Activated T-helper 1 cell treated with anti-CD3 and anti-CD28 coated beads, Interleukin-2, amount 50 U/mL, for 16 hours (primary cell): ENCODE data around the gene MGAT4C.
"Not testable (repeated sequence)": the region's sequence is repeated elsewhere in the genome, so short reads cannot be mapped to it uniquely, and the experiment has no call there.

Experiments used
- DNase-seq, 2 donors: peaks; one replicate each; pipeline ENCODE4 v3.0.0-alpha.2; 2020; ENCODE audit warnings: low read depth in 1 of 2, low spot score in 1 of 2

The MGAT4C gene

DNA sequence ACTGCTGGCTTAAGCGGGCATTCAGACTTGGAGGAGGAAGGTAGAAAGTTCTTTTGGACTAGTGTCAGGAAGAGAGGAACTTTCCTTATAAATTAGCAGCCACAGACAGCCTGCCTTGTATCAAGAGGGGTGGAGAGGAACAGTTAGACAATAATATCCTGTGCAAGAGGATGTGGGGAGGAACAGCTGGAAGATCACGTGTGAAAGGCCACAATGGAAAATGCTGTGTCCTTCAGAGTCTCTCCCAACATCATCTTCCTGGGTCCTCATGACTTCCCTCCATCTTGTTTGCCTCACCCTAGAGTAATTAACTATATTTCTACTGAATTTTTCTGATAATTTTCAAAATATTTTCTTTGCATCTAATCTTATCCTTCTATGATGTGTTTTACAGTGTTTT lies 117.4 kb downstream of the MGAT4C start:
- DNase-seq, result no peak

DNA sequence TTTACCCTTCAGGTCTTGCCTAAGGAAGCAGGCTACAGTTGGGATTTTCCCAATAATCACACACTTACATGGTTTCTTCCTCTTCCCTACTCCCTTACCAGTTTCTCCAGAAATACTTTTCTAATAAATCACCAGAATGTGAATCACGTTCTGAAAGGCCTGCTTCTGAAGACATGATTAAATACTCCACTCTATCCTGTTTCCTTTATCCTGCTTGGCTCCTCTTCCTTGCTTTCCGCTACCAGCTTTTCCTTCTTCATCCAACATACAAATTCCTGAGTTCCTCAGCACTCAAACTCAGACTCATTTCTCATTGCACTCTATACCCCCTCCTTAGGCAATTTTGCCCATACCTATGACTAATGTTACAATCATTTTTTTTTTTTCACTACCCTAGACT lies 118.3 kb downstream of the MGAT4C start:
- no peak for DNase-seq

- no peak for DNase-seq
These were observed 121.6 kb downstream of the MGAT4C start for GRCh38 chr12:86134561-86134960.

- not testable (repeated sequence) for DNase-seq
These were observed 129.3 kb downstream of the MGAT4C start for GRCh38 chr12:86126900-86127299.

DNA sequence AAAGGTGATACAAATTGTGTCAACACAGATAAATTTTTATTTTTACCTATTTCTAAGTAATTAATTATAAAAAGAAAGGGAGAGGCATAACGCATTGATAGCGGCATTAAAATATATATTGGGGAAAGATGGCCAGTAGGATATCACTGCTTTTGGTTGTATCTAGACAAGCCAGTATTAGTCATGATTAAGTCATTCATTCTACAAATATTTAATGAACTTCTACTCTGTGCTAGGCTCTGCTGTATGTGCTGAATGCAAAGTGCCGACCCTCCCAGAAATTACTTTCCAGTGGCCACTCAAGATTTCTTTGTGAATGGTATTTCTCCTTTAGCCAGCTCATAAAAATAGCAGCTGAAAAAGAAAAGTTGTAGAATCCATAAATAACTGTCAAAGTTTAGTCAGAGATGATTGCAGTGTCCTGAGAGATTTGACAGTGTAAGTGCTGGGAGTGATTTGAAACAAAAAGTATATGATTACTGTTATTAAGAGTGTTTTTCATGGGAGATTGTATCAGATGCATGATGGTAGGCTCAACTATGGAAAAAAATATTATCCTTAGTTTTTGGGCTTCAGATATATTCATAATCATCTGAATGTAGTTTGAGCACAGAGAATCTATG lies 133.2 kb downstream of the MGAT4C start:
- DNase-seq, result no peak

DNA sequence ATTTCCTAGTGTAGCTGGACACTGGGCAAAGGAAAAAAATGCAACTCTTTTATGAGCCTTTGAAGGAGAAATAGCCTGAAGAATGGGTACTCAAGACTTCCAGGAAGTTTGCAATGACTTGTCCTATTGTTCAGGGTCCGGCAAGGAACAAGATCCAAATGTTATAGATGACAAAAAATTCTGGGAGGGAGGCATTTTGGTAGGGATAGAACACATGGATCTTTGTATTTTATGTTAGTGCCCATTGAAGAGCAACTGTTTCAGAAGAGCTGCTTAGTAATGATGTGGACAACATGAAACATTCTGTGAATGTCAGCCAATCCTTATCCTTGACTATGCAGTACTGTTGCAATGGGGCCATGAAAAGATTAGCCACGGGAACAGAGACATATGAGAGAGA lies 138.0 kb downstream of the MGAT4C start:
- DNase-seq, result no peak

- DNase-seq, result no peak
These were observed 138.5 kb downstream of the MGAT4C start for GRCh38 chr12:86117711-86118110.

DNA sequence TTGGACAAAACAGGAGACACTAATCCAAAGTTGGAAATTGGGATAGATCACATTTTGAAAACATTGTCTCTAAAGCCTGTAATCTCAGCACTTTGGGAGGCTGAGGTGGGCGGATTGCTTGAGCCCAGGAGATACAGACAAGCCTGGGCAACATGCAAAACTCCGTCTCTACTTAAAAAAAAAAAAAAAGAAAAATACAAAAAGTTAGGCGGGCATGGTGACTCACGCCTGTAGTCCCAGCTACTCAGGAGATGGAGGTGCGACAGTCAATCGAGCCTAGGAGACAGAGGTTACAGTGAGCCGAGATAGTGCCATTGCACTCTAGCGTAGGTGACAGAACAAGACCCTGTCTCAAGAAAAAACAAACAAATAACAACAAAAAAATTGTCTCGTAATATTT lies 152.1 kb downstream of the MGAT4C start:
- DNase-seq, result no peak

- no peak for DNase-seq
These were observed 159.0 kb downstream of the MGAT4C start for GRCh38 chr12:86097161-86097560.

- no peak for DNase-seq
These were observed 164.5 kb downstream of the MGAT4C start for GRCh38 chr12:86091681-86092080.

DNA sequence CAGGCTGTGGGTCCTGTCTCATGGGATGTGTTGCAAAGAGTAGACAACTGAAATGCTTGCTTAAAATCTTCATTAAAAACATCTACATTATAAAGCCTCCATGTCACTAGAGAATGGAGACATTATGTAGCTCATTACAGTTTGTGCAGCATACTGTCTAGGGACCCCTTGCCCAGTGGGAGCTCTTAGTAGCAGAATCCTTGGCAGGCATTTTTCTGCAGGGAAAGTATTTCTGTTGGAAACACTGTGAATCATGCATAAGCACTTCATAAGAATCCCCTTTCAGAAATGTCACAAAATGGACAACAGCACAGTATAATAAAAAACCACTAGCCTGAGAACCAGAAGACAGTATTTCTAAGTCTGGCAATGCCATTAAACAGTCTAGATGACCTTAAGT lies 174.3 kb downstream of the MGAT4C start:
- no peak for DNase-seq

DNA sequence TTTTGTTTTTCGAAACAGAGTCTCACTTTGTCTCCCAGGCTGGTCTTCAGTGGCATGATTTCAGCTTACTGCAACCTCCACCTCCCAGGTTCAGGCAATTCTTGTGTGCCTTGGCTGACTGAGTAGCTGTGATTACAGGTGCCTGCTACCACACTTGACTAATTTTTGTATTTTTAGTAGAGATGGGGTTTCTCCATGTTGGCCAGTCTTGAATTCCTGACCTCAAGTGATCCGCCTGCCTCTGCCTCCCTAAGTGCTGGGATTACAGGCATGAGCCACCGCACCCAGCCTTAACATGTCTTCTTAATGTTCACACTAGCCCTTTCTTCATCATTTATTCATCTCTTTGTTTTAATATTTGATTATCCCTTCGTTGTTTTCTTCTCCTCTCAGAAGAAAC lies 197.1 kb downstream of the MGAT4C start:
- DNase-seq, result not testable (repeated sequence)

DNA sequence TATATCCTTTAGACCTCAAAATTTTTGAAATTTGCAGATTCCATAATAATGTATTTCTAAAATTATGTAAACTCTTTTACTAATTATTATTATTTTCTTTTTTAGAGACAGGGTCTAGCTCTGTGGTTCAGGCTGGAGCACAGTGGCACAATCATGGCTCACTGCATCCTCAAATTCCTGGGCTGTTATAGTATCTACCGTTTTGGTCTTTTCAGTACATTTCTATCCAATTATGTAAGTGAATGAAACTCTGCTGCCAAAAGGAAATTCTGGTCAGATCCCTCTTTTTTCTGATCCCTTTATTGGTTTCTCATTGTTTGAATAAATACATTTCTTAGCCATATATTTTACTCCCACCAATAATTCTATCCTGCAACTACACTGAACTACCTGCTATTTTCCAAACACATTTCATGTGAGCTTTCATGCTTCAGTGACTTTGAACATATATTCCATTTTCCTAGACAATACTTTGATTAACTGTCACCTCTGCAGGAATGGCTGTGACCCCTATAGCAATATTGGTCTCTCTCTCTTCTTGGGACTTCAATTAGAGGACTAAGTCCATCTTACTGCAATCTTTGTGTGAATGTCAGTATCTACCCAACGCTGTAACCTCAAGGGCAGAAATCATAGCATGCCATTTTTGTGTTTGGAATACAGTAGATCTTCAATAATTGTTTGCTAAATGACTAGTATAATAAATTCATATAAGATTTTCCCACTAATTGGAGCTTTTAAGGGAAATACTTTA lies 198.9 kb downstream of the MGAT4C start:
- DNase-seq, result no peak

- DNase-seq, result no peak
These were observed 203.3 kb downstream of the MGAT4C start for GRCh38 chr12:86052921-86053320.

- DNase-seq, result no peak
These were observed 206.2 kb downstream of the MGAT4C start for GRCh38 chr12:86050010-86050409.

- no peak for DNase-seq
These were observed 211.8 kb downstream of the MGAT4C start for GRCh38 chr12:86044396-86044795.

GRCh38 chr12:86042062-86042461 lies 214.1 kb downstream of the MGAT4C start:
- DNase-seq, result no peak

DNA sequence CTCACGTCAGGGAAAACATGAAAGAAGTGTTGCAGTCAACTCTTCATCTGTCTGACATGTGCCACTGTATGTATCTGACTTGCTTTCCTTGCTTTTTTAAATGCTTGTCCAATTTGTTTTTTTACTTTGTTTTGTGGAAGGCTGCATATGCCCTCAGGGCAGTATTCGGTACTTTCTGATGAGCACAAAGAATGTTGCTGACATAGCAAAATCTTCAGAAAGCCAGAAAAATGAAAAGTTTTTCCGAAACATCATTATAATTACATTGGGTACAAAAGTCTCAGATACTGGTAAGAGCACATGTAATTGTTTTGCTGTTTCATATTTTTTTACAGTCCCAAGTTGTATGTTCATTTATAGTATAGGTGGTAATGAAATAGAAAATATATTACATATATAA lies 237.8 kb downstream of the MGAT4C start:
- DNase-seq, result no peak

- DNase-seq, result no peak
These were observed 241.2 kb downstream of the MGAT4C start for GRCh38 chr12:86015026-86015425.

DNA sequence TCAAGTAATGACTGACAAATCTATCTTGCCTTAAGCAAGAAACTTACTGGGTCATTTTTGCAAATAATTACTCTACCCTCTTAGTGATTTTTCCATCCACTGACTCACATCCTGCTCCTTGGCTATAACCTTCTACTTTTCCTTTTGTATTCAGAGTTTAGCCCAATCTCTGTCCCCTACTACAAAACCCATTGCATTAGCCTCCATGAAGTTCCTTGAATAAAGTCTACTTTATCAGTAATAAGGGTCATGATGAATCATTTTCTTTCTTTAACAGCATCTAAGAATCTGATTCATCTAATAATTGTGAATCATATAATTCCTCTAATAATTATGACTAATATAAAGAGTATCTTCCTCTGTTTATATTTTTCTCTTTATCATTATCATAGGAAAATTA lies 249.5 kb downstream of the MGAT4C start:
- DNase-seq, result no peak

- DNase-seq, result no peak
These were observed 258.1 kb downstream of the MGAT4C start for GRCh38 chr12:85998074-85998473.

- no peak for DNase-seq
These were observed 259.9 kb downstream of the MGAT4C start for GRCh38 chr12:85996280-85996679.

GRCh38 chr12:85993746-85994145 lies 262.4 kb downstream of the MGAT4C start:
- DNase-seq, result no peak
